SU-DHL-6 (cell line): Measurements from ENCODE around the gene CD70.

Experiments used
- EZH2phosphoT487 ChIP-seq: fragments of 200-600 bp; sonication (generic), shearing (Covaris generic); conservative IDR thresholded peaks from 2 replicates; pipeline ENCODE4 v1.6.1; 2018; ENCODE audit warnings: mild to moderate bottlenecking, antibody characterized with exemption, low read length, moderate library complexity, mixed read lengths
- TF ChIP-seq, protein P1 (sequence below): fragments of 200-600 bp; sonication (generic); IDR thresholded peaks from one replicate; pipeline ENCODE4 v1.5.1; 2017; ENCODE audit warnings: antibody characterized with exemption, mild to moderate bottlenecking, low read length, moderate library complexity; ENCODE audit not compliant: insufficient read depth, poor library complexity, severe bottlenecking

DNA sequence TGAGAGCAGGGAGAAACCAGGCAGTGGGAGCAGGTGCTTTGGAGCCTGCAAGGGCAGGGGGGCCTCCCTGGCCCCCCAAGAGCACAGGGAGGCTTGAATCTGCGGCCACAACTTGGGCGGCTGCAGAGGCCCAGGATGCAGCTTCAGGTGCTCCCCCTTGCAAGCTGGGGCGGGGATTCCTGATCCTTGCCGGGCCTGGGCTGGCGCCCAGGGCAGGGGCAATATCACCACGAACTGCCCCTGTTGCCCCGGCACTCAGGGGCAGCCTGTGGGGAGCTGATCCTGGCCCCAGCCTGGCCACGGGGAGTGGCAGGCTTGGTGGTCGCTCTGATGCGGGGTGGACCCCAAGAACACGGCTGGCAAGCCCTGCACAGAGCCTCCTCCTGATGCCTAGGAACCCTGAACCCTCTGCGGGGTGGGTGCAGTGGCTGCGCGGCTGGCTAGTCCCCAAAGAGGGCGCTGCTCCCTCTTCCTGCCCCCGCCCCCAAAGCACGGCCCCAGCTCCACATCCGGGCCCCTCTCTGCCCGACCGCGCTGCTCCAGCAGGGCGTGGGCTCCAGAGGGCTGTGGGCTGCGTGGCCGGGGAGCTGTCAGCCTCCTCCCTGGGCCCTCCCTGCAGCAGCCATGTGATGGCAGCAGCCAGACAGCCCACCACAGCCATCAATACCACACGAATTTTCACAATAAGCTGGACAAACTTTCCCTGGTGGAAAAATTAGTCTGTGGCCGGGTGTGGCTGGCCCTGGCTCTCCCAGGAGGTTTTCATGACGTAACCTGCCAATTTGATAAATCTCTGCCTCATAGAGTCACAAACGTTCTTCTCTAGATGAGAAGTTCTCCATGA, 39.1 kb downstream of the CD70 start:
- TF ChIP-seq, protein P1, sequence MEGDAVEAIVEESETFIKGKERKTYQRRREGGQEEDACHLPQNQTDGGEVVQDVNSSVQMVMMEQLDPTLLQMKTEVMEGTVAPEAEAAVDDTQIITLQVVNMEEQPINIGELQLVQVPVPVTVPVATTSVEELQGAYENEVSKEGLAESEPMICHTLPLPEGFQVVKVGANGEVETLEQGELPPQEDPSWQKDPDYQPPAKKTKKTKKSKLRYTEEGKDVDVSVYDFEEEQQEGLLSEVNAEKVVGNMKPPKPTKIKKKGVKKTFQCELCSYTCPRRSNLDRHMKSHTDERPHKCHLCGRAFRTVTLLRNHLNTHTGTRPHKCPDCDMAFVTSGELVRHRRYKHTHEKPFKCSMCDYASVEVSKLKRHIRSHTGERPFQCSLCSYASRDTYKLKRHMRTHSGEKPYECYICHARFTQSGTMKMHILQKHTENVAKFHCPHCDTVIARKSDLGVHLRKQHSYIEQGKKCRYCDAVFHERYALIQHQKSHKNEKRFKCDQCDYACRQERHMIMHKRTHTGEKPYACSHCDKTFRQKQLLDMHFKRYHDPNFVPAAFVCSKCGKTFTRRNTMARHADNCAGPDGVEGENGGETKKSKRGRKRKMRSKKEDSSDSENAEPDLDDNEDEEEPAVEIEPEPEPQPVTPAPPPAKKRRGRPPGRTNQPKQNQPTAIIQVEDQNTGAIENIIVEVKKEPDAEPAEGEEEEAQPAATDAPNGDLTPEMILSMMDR = no peak
- TF ChIP-seq EZH2phosphoT487 = no peak
